ENCODE measurements around the gene ZP1. TPM values are rescaled to one million over a fixed set of nuclear protein-coding genes. Genes with fewer than 3 reads are reported as not detected.

Gene ZP1
- total and polyA plus RNA-seq, 10 of the 15 experiments (the other 5 are each of a cell fraction or from before 2014, with no cell fraction given): not detected

DNA sequence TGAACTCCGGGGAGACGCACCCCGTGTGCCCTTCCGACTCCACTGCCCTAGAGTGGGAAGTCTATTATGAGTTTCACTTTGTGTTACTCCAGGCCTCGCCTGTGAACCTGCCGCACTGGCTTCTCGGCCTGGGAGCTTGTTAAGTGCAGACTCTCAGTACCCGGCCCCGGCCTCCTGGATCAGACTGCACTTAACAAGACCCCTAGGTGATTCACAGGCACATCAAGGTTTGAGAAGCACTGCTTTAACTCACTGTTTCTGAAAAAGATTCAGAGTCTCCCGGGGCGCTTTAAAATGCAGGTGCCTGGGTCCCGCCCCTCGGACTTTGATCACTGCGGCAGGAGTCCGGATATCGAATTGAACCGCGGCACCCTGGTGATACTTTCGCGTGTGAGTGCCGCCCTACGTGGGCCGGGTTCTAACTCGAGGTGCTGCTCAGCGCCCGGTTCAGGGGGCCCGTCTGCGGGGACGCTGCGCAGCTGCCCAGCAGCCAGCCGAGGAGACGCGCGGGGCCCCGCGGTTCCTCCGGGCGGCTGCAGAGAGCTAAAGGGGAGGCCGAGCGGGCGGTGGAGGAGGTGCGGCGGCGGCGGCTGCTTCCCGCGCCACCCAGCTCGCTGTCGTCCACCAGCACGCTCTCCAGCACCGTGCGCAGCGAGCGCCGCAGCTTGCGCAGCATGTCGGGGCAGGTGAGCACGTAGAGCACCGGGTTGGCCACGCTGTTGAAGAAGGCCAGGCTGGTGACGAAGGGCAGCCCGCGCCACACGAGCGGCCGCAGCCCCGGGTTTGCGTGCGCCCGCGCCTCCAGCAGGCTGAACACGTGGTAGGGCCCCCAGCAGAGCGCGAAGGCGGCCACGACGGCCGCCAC, 15.0 kb upstream of the ZP1 start:
- intact Hi-C loops (cut with micrococcal nuclease; ENCODE audit: unreplicated experiment): no loop called here
- no peaks in the 10 kb centered on the region for H4K20me1 ChIP-seq (ENCODE audit: control insufficient read depth, insufficient read depth)
- in situ Hi-C loops (cut with MboI): no loop called here
- no peak for TF ChIP-seq SUZ12 (IDR thresholded peaks at IDR 0.05; ENCODE audit: unreplicated experiment)
- TF ChIP-seq ZNF384 (IDR thresholded peaks at IDR 0.05; ENCODE audit: borderline replicate concordance, low read depth, low read length): no peak
- TF ChIP-seq, protein P1, sequence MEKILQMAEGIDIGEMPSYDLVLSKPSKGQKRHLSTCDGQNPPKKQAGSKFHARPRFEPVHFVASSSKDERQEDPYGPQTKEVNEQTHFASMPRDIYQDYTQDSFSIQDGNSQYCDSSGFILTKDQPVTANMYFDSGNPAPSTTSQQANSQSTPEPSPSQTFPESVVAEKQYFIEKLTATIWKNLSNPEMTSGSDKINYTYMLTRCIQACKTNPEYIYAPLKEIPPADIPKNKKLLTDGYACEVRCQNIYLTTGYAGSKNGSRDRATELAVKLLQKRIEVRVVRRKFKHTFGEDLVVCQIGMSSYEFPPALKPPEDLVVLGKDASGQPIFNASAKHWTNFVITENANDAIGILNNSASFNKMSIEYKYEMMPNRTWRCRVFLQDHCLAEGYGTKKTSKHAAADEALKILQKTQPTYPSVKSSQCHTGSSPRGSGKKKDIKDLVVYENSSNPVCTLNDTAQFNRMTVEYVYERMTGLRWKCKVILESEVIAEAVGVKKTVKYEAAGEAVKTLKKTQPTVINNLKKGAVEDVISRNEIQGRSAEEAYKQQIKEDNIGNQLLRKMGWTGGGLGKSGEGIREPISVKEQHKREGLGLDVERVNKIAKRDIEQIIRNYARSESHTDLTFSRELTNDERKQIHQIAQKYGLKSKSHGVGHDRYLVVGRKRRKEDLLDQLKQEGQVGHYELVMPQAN (conservative IDR thresholded peaks at IDR 0.05): no peak
- FAIRE-seq (no peak), DNase-seq (ENCODE audit: low read depth, low spot score) (no peak), ATAC-seq (no peak)
- no peak overlapping the region for H2AFZ ChIP-seq (ENCODE audit: control insufficient read depth, low read depth, low read length)
- no peaks in the 10 kb centered on the region for H3K4me1 ChIP-seq (ENCODE audit: control insufficient read depth, insufficient read depth, low read length)
- RAD21 ChIA-PET (ENCODE audit: unreplicated experiment): no interaction called here
- no peaks in the 10 kb centered on the region for H3K79me2 ChIP-seq (ENCODE audit: control insufficient read depth, insufficient read depth, low read length)
- SMC1A ChIA-PET (ENCODE audit: uncharacterized antibody, unreplicated experiment): no interaction called here
- 98% methylated on average over 62 of the region's 78 CpGs for WGBS (ENCODE audit: insufficient coverage, insufficient replicate concordance, low lambda C conversion rate, missing lambda C conversion rate)
- H3K4me2 ChIP-seq (ENCODE audit: control insufficient read depth, insufficient read depth): no peak overlapping the region
- no peaks in the 10 kb centered on the region for H3K27me3 ChIP-seq (replicated peaks in 1 of 2; ENCODE audit: control insufficient read depth in 2 of 2, insufficient read depth in 2 of 2, low read length in 1 of 2)
- H3K4me3 ChIP-seq: no peak overlapping the region
- H3K9ac ChIP-seq (ENCODE audit: control insufficient read depth, insufficient read depth, low read length): no peak overlapping the region
- POLR2A ChIA-PET: no interaction called here
- no TSS peak for BruUV-seq (replicated peaks)
- peaks cover 8 to 27% of the 10 kb centered on the region in 2 experiments for H3K36me3 ChIP-seq (ENCODE audit: control insufficient read depth in 2 of 2, insufficient read depth in 2 of 2, low read length in 1 of 2)
- H3K9me3 ChIP-seq (replicated peaks; ENCODE audit: control insufficient read depth, insufficient read depth, low read length): no peaks in the 10 kb centered on the region
- no peak overlapping the region for H3K27ac ChIP-seq (ENCODE audit: control insufficient read depth, insufficient read depth)
- CTCF ChIA-PET: no interaction called here
